Retina (tissue), 1 donor: ENCODE measurements around the gene ZNF500.
A peak's percentile ranks its signal among the peaks of the same experiment; 100 is the strongest.

ENCODE experiments used
- DNase-seq: peaks from one replicate; pipeline ENCODE4 v3.0.0-alpha.2; 2016

Gene ZNF500

DNA sequence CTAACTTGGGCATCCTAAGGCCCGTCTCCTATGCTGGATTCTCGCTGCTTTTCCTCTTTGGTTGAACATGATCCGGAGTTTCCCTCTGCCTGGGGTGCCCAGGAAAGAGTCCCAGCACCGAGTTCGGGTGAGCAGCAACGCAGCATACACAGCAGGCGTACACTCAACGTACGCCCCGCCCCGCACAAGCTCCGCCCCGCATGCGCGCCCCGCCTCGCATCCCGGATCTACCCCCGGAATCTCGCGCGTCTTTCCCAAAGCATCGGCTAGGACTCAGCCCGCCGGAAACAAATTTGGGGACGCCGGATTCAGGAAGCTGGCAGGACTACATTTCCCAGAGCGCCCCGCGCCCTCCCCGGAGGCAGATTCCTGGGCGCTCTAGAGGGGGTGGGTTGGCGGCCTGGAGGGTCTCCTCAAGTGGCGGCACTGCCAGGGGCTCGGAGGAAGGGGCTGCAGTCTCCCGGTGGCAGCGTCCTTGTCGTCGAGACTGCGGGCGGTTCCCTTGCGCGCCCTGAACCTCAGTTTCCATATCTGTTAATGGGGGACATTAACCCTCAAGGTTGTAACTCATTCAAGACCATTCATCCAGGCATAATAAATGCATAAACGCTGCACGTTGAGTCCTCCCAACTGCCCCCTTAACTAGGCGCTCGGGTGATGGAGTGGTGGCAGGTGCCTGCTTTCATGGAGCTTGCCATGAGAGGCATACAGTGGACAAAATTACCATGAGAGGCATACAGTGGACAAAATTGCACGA, 1.8 kb upstream of the ZNF500 start:
- peak; percentile 94 for DNase-seq

DNA sequence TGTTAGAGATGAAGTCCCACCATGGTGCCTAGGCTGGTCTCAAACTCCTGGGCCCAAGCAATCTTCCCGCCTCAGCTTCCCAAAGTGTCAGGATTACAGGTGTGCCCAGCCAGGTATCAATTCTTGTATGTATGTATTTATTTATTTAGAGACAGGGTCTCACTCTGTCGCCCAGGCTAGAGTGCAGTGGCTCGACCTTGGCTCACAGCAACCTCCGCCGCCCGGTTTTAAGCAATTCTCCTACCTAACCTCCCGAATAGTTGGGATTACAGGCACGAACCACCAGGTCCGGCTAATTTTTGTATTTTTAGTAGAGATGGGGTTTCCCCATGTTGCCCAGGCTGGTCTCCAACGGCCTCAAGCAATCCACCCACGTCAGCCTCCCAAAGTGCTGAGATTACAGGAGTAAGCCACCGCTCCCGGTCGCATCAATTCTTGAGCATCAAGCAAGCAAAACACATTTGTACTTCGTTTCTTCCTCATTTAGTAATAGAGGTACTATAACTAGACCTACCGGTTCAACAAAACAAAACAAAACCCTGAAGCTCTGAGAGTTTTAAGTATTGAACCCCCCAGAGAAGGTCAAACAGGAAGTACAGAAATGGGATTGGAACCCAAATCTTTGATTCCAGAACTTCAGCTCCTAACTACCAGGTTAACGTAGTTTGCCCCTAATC, 1.0 kb upstream of the ZNF500 start:
- peak; percentile 24 for DNase-seq

DNA sequence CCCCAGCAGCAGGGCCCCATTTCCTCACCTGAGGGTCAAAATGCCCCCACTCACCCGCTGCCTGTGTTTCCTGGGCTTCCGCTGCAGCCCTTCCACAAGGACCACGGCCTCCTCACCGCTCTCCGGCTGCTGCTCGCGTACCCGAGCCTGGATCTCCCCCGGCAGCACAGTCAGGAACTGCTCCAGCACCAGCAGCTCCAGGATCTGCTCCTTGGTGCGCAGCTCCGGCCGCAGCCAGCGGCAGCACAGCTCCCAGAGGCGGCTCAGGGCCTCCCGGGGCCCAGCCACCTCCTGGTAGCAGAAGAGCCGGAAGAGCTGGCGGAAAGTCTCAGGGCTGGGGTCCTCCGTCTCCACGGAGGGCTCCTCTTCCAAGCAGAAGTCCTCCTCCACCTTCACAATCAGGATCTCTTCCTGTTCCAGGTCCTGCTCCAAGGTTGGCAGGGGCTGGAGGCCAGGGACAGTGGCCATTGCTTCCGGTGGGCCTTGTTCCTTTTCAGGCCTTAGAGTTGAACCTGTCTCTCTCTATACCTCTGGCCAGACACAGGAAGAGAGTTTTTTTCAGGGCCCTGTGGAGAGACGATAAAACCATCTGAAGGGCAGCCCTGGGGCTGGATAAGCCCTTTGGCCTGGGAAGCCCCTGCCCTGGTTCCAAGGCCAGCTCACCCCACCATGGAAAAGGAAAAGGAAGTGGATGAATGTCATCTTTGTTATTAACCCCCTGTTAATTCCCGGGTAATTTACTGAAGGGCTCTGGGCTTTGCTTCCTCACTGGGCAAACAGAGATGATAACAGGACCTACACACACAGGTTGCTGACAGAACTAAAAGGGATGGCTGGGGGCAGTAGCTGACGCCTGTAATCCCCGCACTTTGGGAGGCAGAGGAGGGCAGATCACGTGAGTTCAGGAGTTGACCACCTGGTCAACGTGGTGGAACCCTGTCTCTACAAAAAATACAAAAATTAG, 1.2 kb downstream of the ZNF500 start:
- no peak for DNase-seq

DNA sequence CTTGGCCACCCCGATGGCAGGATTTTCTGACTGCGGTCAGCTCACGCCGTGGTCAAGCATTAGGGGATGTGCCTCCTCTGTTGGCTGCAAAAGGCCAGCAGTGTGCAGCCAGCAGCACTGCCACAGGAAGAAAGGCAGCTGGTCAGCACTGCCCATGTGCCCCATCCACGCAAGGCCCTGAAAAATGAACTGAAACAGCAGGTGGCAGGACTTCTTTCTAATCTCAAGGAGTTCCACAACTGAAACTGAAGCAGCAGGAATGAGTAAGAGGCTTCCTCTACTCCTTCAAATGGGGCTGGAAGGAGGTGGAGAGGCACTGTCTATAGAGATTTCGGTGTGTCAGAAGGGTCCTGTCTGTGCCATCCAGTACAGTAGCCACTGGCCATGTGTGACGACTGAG, 3.2 kb downstream of the ZNF500 start:
- DNase-seq, result no peak

DNA sequence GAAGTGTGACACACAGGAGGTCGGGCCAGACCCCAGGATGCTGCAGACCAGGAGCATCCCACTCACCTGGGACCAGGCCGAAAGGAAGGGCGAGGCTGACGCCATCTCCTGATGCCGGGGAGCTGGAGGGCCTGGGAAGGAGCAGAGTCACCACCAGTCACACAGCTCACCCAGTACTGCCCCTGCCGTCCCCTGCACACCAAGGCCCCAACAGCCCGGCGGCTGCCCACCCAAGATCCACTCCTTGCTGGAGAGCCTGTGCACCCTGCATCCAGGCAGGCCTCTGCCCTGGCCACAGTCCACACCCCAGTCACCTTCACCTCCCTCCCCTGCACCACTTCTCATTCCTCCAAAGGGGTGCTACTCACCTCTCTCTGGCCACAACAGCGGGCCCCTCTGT, 4.8 kb downstream of the ZNF500 start:
- DNase-seq, result no peak

DNA sequence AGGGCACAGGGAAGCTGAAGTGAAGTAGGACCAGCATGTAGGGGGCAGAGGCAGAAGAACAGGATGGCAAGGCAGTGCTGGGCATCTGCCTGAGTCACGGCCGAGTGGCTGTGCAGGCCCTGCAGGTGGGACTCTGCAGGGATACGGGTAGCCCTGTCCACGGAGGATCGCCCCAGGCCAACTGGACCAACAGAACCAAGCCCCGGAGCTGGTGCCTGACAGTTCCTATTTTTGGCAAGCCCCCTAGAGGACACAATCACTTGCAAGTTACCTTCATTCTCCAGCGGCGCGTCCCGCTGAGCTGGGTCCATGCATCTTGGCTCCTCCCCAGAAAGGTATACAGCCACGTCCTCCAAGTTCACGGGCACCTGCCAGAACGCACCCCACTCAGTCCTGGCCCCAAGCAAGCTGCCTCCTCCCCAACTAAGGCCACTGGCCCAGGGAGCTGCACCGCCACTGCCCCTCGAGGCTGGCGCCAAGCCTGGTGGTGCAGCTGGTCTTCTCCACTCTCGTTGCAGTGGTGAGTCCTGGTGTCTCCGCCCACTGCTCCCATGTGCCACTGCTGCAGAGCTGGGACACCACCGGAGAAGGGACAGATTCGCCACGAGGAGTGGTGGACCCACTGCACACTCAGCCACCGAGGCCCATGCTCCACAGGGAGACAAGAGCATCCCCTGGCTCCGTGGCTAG, 6.6 kb downstream of the ZNF500 start:
- no peak for DNase-seq

DNA sequence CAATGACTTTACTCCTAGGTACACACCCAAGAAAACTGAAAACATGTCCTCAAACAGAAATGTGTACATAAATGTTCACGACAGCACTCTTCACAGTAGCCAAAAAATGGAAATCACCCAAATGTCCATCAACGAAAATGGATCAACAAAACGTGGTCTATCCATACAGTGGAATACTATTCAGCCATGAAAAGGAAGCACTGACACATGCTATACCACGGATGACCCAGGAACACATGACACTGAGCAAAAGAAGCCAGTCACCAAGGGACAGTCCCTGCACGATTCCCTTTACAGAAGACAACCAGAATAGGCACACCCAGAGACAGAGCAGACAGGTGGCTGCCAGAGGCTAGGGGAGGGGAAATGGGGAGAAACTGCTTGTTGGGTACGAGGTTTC, 11.3 kb downstream of the ZNF500 start:
- no peak for DNase-seq

DNA sequence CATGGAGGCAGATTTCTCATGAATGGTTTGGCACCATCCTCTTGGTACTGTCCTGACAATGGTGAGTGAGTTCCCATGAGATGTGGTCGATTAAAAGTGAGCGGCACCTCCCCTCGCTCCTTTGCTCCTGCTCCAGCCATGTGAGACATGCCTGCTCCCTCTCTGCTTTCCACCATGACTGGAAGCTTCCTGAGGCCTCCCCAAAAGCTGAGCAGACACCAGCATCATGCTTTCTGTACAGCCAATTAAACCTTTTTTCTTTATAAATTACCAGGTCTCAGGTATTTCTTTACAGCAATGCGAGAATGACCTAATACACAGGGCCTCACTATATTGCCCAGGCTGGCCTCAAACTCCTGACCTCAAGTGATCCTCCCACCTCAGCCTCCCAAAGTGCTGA, 12.1 kb downstream of the ZNF500 start:
- DNase-seq, result no peak

DNA sequence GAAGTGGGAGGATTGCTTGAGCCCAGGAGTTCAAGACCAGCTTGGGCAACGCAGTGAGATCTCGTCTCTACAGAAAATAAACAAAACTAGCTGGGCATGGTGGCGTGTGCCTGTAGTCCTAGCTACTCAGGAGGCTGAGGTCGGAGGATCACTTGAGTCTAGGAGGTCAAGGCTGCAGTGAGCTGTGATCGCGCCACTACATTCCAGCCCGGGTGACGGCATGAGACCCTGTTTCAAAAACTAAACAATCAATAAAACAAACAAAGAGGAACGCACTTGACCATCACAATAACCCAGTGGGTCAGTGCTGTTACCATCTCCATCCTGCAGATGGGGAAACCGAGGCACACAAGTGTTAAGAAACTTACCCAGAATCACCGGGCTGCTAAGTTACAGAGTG, 13.7 kb downstream of the ZNF500 start:
- DNase-seq, result no peak

DNA sequence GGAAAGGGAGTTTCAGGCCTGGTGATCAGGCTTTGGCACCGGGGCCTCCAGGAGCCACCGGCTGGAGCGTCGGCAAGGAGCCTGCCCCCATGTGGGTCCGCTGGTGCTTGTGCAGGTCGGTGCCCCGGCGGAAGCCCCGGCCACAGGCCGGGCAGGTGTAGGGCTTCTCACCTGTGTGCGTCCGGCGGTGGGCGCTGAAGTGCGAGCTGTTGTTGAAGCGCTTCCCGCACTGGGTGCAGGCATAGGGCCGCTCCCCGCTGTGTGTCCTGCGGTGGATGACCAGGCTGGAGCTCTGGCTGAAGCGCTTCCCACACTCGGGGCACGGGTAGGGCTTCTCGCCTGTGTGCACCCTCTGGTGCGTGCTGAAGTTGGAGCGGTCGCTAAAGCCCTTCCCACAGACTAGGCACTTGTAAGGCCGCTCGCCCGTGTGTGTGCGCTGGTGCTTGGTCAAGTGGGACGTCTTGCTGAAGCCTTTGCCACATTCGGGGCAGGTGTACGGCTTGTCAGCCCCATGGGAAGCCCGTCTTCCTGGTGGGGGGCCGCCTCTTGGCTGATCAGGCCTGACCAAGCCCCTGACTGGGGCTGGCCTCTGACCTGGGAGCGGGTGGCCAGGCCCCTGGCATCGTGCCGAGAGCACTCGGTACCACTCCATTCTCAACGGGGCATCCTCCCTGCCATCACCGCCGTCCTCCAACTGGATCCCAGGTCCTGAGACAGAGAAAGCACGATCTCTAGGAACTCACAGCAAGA, 14.4 kb downstream of the ZNF500 start:
- DNase-seq, result no peak

DNA sequence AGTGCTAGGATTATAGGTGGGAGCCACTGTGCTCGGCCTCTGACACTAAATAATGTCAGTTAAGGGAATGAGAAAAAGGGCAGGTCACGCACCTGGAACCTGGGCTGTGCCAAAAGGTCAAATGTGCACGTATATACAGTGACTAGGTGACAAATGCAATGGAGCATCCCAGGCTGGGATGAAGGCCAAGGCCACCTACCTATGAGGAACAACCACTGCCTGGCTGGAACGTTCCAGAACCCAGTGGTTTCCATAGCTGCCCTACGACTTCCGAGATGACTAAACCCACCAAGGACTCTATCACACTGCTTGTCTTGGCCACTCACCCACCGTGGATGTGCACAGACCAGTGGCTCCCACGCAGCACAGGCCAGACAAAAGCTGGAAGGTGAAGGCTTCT, 16.1 kb downstream of the ZNF500 start:
- DNase-seq, result no peak

DNA sequence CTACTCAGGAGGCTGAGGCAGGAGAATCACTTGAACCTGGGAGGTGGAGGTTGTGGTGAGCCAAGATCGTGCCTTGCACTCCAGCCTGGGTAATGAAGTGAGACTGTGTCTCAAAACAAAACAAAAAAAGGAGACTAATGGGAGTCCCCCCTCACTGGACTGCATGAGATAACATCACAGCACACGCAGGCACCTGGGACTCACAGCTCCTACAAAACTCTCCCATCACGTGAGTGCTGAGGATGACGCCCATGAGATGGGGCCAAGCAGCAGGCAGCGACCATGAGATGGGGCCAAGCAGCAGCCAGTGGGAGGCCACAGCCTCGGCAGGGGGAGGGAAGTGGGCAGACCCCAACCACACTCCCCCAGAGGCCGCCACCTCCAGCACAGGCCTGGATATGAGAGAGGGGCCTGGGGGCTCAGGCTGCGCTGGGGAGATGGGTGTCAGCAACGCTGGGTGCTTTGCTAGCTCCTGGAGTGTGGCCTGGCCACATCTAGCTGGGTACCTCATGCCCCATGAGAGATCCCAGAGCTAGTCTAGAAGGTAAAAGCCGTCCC, 17.2 kb downstream of the ZNF500 start:
- DNase-seq, result no peak

DNA sequence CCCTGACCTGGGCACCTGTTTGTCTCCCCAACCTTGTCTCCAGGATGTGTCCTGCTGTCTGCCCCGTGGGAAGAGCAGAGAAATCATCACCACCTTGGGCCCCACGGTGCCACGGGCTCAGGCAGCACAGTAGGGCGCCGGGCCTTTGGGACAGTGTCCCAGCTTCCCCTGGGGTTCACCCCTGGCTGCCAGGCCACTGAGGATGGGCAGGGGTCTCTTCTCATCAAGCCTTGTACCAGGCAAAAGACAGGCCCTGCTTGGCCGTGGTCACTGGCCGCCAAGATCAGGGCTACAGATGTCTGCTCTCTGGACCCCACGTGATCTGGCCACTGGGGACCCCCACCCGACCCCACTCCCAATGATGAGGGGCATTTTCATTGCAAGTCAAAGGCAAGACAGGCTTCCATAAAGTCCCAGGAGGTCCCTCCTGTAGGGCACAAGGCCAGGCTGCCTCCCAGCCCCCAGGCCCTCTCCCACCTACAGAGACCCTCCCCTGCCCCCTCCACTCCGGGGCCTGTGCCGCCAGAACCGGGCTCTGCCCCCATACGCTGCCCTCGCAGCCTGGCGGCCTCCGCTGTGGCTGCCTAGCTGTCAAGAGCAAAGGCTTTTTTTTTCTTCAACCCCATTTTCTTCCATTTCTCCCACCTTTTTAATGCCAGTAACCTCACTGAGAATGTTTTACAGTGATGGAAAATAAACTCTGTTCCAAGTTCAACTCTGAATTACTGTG, 18.1 kb downstream of the ZNF500 start:
- DNase-seq, result no peak

DNA sequence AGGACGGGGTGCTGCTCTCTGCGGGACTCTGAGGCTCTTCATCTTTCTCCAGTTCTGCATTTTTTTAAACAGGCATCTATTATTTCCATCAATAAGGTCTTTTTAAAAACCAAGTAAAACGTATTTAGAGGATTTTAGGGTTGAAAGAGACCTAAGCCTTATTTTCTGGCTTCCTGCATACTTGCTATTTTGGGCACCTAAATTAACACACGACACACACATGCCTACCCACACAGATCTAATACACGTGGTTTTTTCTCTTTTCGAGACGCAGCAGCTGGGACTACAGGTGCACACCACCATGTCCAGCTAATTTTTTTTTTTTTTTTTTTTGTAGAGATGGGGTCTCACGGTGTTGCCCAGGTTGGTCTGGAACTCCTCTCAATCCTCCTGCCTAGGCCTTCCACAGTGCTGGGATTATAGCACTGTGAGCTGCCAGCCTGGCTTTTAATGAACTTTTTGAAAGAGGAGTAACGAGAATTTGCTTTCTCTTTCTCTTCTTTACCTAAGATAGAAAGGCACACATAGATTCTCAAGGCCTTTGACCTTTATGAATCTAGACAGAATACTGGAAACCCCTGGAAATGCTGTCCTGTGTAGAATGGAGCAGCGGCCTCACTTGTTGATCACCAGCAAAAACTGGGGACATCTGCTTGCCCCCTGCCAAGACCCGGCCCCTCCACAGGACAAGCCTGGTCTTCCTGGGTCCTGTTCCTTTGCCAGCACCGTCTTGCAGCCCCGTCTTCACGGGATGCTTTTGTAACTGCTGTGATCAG, 18.9 kb downstream of the ZNF500 start:
- DNase-seq, result no peak

DNA sequence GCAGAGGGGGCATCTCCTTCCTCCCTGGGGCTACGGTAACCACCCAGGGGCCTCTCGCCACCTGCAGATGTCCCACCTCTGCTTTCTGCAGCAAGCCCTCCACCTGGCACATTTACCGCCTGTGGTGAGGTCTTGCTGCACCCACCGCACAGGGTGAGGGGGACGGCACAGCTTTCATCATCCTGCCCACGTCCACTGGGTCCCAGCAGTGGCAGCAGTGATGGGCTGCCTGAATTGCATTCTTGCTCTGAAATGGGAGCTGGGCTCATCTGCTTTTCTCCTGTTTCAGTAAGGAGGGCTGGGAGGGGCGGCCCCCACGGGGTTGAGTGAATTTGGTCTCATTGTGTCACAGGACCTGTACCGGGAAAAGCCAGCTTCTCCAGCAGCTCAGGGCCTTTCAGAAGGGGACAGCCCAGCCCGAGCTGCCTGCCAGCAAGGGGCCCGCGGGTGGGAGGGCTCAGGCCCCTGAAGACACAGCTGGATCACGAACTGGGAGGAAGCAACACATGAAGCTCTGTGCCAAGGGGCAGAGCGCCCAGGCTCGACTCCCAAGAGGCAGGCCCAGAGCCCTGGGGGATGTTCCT, 19.9 kb downstream of the ZNF500 start:
- DNase-seq, result no peak

DNA sequence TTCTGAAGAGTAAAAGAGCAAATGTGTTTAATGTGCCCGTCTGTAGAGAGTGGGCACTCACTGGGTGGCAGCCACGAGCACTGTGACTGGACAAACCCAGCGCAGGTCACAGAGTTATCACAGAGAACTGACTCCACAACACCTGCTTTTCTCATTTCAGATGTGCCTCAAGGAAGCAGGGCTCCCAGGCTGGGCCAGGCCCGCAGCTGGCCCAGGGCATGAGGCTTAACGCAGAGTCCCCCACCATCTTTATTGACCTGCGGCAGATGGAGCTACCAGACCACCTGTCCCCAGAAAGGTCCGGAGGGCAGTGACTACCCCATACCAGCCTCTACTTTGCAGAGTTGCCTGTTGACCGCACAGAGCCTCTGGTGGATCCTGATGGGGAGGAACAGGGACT, 20.7 kb downstream of the ZNF500 start:
- no peak for DNase-seq

DNA sequence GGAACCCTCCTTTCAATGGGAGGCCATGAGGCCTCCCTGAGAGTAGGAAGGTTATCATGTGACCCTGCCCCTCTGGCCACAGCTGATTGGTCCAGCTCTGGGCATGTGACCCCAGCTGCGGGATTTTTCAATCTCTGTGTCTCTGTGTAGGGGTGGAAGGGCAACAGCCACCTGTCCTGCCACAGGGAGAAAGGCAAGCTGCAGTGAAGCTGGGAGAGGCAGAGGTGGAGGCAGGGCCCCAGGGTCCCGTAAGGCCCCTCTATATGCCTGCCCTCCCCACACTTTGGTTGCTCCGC, 21.7 kb downstream of the ZNF500 start:
- no peak for DNase-seq

DNA sequence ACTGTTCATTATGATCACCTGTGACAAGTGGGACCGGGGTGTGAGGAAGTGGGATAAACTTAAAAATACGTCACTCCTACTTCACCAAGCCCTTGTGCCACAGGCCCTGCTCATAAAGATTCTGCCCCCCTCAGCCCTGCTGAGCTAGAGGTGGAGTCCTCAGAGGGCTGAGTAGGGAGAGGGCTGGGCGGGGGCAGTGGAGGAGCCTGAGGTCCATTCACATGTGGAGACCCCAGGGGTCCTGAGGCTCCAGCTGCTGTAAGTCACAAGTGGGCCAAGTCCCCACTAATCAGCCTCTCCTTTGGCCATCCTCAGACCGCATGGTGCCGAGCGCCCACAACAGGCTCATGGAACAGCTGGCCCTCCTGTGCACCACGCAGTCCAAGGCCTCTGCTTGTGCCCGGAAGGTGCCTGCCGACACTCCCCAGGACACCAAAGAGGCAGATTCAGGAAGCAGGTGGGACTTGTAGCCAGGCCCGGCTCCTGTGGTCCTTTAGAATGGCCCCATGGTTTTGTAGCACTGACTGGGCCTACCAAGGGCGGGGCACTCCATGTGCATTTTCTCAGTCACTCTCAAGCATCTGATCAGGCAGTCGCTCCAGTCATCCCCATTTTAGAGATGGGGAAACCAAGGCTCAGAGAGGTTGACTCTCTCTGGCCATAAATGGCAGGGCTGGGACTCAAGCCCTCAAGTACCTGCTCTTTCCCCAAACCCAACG, 22.2 kb downstream of the ZNF500 start:
- no peak for DNase-seq

DNA sequence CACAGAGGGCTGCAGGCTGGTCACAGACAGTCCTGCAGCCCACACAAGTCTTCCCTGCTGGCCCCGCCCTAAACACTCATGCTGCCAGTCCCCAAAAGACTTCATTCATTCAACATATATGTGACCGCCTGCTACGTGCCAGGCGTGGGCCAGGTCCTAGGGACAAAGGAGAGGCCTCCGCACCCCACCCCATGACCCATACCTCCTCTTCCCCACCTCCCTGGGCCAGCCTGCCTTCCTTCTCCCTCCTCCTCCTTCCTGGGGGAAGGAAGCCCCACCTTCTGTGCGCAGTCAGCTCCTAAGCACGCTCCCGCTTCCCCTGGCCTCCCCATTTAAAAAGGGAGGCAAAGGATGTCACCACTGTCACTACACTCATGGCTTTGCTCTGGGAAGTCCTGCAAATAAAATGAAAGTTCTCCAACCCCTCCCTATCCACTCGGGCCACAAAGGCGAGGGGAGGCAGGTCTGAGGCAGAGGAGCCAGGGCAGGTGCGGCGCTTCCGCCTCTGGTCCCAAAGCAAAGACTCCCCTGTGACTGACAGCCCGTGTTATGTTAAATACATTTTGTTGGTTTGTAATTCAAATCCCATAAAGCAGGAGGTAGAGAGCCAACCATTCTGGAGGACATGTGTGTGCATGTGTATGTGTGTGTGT, 23.6 kb downstream of the ZNF500 start:
- no peak for DNase-seq
